ENCODE results near the gene CKS1B. TPM values are rescaled to one million over a fixed set of nuclear protein-coding genes. Genes with fewer than 3 reads are reported as not detected.
A peak's percentile ranks its signal among the peaks of the same experiment; 100 is the strongest.

CKS1B gene
- total and polyA plus RNA-seq, 9 of the 15 experiments (the other 6 are each of a cell fraction or from before 2014, with no cell fraction given): 215 to 1,103 (median 460) TPM

GRCh38 chr1:154999571-155000410, 25.3 kb downstream of the CKS1B start (continued):
- TF ChIP-seq RERE (CRISPR knock-in tag; IDR thresholded peaks at IDR 0.05; ENCODE audit: borderline replicate concordance) (0 out of 2 replicates have a peak, but pooled peaks have one; percentile 47), CTCFL (IDR thresholded peaks at IDR 0.05; ENCODE audit: borderline replicate concordance, insufficient read depth, low read depth, low read length, poor library complexity, severe bottlenecking) (peak; percentile 24), FOXK2 (conservative IDR thresholded peaks at IDR 0.05 in 1 of 2, IDR thresholded peaks at IDR 0.05 in 1 of 2; ENCODE audit: low read depth in 2 of 2) (no peak), EZH2 (IDR thresholded peaks at IDR 0.05; ENCODE audit: borderline replicate concordance, low read depth, low read length) (no peak), MEF2D (tag; conservative IDR thresholded peaks at IDR 0.05; ENCODE audit: low read depth) (no peak), OTX1 (CRISPR knock-in tag; IDR thresholded peaks at IDR 0.05) (0 out of 2 replicates have a peak, but pooled peaks have one; percentile 21), RBM15 (IDR thresholded peaks at IDR 0.05; ENCODE audit: insufficient read depth, low read length) (no peak), SRSF3 (IDR thresholded peaks at IDR 0.05; ENCODE audit: insufficient read depth, low read length) (no peak), ZNF347 (CRISPR knock-in tag; IDR thresholded peaks at IDR 0.05; ENCODE audit: low read depth) (no peak), ZNF239 (CRISPR knock-in tag; IDR thresholded peaks at IDR 0.05) (no peak), ZNF766 (CRISPR knock-in tag; conservative IDR thresholded peaks at IDR 0.05) (no peak; the same call in 1 of the 2 replicates), EWSR1 (IDR thresholded peaks at IDR 0.05; ENCODE audit: borderline replicate concordance, low read depth, partially characterized antibody) (no peak), SMAD3 (CRISPR knock-in tag; conservative IDR thresholded peaks at IDR 0.05) (no peak), RFX1 (IDR thresholded peaks at IDR 0.05) (no peak), FIP1L1 (IDR thresholded peaks at IDR 0.05; ENCODE audit: low read depth, low read length, poor library complexity, severe bottlenecking) (no peak), TCF3 (CRISPR knock-in tag; IDR thresholded peaks at IDR 0.05) (no peak), ZNF134 (CRISPR knock-in tag; conservative IDR thresholded peaks at IDR 0.05) (no peak), CCAR2 (IDR thresholded peaks at IDR 0.05; ENCODE audit: low read depth, low read length) (no peak), MAZ (CRISPR knock-in tag; conservative IDR thresholded peaks at IDR 0.05 in 1 of 2, IDR thresholded peaks at IDR 0.05 in 1 of 2) (peak in 1 of 2 experiments; percentile 84; a peak in 1 of 4 replicates)
